AG20443 (cell line): ENCODE data around the gene RHCE.
"Not testable (repeated sequence)": the region's sequence is repeated elsewhere in the genome, so short reads cannot be mapped to it uniquely, and the experiment has no call there.

Experiments used
- DNase-seq: peaks from one replicate; pipeline ENCODE4 v3.0.0; 2012; ENCODE audit warnings: low spot score, mixed read lengths

The RHCE gene

GRCh38 chr1:25342846-25343245 is 77.8 kb downstream of the RHCE start:
- no peak for DNase-seq

- DNase-seq, result no peak
These were observed 78.9 kb downstream of the RHCE start for GRCh38 chr1:25341746-25342145.

GRCh38 chr1:25338986-25339385 is 81.6 kb downstream of the RHCE start:
- no peak for DNase-seq

DNA sequence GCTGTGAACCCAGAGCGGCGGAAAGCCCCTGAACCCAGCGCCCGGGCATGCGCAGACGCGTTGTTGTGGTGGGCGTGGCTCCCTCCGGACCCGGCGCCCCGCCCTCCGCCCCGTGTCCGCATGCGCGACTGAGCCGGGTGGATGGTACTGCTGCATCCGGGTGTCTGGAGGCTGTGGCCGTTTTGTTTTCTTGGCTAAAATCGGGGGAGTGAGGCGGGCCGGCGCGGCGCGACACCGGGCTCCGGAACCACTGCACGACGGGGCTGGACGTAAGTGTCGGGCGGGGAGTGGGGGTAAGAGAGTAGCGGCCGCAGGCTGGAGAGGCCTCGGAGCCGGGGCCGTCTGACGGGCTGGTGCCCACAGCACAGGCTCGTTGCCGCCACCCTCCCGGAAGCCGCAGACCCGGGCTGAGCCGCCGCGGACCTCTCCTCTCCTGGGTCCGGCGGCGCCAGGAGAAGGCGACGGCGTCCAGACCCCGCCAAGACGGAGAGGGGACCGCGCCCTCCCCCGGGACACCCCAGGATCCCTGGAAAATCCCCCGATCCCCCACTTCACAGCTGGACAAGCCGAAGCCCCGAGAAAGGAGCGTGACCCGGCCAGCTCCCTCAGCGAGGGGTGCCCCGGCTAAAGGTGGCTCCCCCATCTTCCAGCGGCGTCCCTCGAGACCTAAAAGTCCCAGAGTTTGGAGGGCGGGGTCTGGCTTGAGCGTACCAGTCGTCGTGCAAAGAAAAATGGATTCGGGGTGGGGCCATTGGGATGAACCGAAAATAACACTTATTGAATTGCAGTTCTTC is 82.2 kb downstream of the RHCE start, which contains the start of gene TMEM50A:
TMEM50A (plus strand) TSS at position 147 of the 794 bp plus-strand sequence. CDS start 2,153 bp downstream, outside the sequence.
- peak; percentile 94 for DNase-seq

GRCh38 chr1:25337483-25338187 is 83.0 kb downstream of the RHCE start:
- not testable (repeated sequence) for DNase-seq

DNA sequence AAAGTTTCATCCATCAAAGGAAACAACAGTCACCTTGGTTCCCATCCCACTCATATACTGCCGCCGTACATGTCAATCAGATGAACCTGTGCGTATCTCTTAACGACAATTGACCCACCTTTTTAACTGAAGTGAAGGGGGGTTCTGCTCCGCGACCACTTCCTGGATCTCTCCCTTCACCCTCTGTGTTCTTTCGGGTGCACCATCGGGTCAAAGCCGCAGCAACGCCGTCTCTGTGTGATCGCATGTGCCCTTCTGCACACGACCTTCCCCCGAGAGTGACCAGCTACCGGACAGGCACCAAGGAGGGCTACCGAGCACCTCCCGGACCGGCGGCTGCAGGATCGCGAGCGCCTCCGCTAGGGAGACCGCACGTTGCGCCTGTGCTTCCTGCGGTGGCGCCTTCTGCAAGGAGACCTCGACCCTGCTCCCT is 83.7 kb downstream of the RHCE start:
- not testable (repeated sequence) for DNase-seq

DNA sequence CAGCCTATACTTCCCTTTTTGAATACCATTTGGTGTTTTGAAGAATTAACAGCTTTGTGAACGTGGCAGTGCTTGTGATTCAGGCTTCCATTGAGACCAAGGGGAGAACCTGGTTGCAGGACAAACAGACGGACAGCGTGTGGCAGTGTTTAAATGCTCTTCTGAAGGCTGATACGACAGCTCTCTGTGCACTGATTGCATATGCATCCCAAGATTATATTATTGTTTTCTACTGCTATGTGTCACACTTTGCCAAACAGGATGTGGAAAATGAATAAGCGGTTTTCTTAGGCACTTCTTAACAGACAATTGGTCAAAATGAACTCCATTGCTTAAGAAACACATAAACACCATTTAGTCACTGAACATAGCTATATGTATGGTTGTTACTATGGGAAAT is 90.7 kb downstream of the RHCE start:
- not testable (repeated sequence) for DNase-seq

DNA sequence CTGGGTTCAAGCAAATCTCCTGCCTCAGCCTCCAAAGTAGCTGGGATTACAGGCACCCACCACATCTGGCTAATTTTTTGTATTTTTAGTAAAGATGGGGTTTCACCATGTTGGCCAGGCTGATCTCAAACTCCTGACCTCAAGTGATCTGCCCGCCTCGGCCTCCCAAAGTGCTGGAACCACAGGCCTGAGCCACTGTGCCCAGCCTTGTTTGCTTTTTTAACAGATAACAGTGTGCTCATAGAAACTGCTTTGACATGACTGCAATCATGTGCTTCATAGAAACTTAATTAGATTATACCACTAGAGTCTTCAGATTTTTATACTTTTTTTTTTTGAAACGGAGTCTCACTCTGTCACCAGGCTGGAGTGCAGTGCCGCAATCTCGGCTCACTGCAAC is 91.3 kb downstream of the RHCE start:
- not testable (repeated sequence) for DNase-seq

GRCh38 chr1:25328791-25329185 is 91.8 kb downstream of the RHCE start:
- DNase-seq, result not testable (repeated sequence)

- DNase-seq, result not testable (repeated sequence)
These were observed 92.5 kb downstream of the RHCE start for GRCh38 chr1:25327864-25328790.

- DNase-seq, result not testable (repeated sequence)
These were observed 96.2 kb downstream of the RHCE start for GRCh38 chr1:25324407-25324806.

- DNase-seq, result not testable (repeated sequence)
These were observed 98.5 kb downstream of the RHCE start for GRCh38 chr1:25322127-25322526.

GRCh38 chr1:25320314-25320938 is 100.2 kb downstream of the RHCE start:
- DNase-seq, result not testable (repeated sequence)

DNA sequence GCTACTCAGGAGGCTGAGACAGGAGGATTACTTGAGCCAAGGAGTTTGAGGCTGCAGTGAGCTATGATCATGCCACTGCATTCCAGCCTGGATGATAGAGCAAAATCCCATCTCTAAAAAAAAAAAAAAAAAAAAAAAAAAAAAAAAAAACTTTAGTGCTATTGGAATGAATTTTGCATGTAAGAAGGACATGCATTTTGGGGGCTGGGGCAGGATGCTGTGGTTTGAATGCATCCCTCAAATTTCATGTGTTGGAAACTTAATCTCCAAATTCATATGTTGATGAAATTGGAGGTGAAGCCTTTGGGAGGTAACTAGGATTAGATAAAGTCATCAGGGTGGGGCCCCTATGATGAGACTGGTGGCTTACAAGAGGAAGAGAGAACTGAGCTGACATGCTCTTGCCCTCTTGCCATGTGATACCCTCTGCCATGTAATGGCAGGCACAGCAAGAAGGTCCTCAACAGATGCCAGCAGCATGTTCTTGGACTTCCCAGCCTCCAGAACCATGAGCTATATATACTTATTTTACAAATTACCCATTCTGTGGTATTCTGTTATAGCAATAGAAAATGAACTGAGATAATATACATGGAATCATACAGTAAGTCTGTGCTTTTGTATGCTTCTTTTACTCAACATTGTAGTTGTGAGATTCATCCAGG is 107.7 kb downstream of the RHCE start:
- not testable (repeated sequence) for DNase-seq
